Measurements from ENCODE around the gene VPS13D. TPM values are rescaled to one million over a fixed set of nuclear protein-coding genes. Genes with fewer than 3 reads are reported as not detected.

Gene VPS13D
- total RNA-seq, 2 donors from 2014 or later = 48.1 to 65.2 TPM

DNA sequence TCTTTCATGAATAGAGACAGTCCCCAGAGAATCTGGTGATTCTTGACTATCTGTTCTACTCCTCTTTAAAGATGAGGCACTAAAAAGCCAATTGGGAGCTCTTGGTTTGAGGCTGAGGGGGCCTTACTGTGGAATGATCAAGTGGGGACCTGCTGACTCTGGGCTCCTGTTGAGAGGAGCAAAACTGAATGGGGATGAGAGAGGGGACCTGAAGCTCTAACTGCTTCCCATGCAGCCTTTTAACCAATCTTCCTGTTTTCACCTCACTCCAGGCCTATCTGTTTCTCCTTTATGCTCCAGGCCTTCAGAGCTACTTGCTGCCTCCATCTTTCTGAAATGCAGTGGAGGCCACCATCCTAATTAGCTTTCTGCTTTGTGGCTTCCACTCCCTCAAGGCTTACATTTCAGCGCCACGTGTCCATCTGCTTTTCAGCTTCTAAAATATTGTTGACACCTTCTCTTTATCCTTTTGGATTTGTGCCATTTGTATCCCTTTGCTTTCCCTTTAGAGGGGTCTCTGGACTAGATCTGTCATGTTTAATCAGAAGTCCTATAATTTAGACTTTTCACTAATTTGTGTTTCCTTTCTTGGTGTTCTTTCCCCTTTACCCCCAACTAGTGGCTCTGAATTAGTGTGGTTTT, 242.4 kb downstream of the VPS13D start:
- H3K4me3 ChIP-seq = no peak overlapping the region
- H3K9me3 ChIP-seq = no peaks in the 10 kb centered on the region
- H3K27ac ChIP-seq = peak overlapping the region; percentile 51 to 69
- DNase-seq (ENCODE audit: low spot score) = no peak
- TF ChIP-seq, protein P1, sequence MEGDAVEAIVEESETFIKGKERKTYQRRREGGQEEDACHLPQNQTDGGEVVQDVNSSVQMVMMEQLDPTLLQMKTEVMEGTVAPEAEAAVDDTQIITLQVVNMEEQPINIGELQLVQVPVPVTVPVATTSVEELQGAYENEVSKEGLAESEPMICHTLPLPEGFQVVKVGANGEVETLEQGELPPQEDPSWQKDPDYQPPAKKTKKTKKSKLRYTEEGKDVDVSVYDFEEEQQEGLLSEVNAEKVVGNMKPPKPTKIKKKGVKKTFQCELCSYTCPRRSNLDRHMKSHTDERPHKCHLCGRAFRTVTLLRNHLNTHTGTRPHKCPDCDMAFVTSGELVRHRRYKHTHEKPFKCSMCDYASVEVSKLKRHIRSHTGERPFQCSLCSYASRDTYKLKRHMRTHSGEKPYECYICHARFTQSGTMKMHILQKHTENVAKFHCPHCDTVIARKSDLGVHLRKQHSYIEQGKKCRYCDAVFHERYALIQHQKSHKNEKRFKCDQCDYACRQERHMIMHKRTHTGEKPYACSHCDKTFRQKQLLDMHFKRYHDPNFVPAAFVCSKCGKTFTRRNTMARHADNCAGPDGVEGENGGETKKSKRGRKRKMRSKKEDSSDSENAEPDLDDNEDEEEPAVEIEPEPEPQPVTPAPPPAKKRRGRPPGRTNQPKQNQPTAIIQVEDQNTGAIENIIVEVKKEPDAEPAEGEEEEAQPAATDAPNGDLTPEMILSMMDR (IDR thresholded peaks at IDR 0.05) = no peak
- no peaks in the 10 kb centered on the region for H3K36me3 ChIP-seq
- peaks cover 0 to 57% of the 10 kb centered on the region in 2 donors for H3K4me1 ChIP-seq
- H3K27me3 ChIP-seq = no peaks in the 10 kb centered on the region

DNA sequence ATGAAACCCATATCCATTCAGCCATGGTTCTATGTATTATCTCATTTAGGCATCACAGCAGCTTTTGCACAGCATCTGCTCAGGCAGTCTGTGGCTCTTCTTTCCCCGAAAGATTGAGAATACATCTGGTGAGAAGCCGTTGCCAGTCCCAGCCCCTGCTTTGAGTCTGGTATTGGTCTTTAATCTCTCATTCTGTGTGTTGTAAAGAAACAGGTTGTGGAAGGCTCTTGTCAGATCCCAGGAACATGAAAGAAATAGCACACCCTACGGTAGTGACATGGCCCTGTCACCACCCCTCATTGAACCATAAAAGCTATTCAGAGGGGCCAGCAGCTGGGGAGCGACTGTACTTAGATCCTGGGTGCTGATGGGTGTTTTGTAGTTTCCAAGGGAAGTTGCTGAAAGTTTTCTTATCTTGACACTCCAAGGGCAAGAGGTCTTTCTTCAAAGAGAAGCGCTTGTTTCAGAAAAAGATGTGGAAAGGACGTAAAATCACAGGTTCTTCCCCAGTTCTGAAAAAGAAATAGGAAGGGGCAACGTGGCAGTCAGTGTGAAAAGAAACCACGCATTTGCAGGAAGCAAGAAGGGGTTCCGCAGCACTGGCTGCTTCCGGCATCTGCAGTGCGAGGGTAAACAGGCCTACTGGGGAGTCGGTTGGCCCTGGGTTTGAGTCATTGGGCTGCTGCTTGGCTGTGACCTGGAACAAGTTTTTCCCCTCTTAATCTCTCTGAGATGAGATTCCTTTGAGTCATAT, 243.1 kb downstream of the VPS13D start:
- Histone ChIP-seq H3K9me3 (no peaks in the 10 kb centered on the region), H3K27me3 (no peaks in the 10 kb centered on the region), H3K27ac (peak overlapping the region; percentile 51 to 69), H3K36me3 (no peaks in the 10 kb centered on the region), H3K4me3 (no peak overlapping the region), H3K4me1 (peaks cover 0 to 64% of the 10 kb centered on the region in 2 donors)
- no peak for DNase-seq (ENCODE audit: low spot score)
- TF ChIP-seq, protein P1 (IDR thresholded peaks at IDR 0.05) = no peak

DNA sequence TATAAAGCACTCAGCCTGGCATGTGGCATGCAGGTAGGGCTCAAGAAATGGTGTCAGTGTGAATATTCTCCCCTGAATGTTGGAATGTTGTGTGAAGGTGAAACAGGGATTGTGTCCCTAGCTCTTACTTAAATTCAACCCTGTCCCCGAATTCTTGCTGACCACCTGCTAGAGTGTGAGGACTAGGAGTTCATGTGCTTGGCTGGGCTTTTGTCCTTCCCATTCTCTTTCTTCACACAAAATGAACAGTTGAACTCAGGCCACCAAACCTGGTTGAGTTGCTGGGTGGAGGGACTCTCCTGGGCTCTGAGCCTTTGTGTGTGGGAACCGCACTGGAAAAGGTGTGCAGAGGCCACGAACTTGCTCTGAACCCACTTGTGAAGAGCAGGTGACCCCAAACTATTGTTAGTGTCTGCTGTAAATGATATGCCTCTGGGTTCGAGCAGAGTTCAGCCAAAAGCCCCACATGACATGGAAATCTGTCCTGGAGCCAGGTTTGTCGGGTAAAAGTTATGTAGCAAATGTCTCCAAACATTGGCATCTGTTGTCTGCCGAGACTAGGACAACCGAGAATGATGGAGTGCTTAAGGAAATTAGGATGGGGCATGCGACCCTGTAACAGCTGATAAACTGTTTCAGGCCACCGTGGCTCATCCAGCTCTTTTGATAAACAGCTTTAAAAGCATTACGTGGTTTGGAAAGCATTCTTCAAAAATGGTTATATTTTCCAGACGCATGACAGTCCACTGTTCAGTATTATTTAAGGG, 243.9 kb downstream of the VPS13D start:
- Histone ChIP-seq H3K4me3 (no peak overlapping the region), H3K27ac (peak overlapping the region; percentile 51 to 69), H3K27me3 (no peaks in the 10 kb centered on the region), H3K36me3 (no peaks in the 10 kb centered on the region), H3K4me1 (peaks cover 0 to 73% of the 10 kb centered on the region in 2 donors), H3K9me3 (no peaks in the 10 kb centered on the region)
- no peak for DNase-seq (ENCODE audit: low spot score)
- TF ChIP-seq, protein P1 (IDR thresholded peaks at IDR 0.05) = no peak

DNA sequence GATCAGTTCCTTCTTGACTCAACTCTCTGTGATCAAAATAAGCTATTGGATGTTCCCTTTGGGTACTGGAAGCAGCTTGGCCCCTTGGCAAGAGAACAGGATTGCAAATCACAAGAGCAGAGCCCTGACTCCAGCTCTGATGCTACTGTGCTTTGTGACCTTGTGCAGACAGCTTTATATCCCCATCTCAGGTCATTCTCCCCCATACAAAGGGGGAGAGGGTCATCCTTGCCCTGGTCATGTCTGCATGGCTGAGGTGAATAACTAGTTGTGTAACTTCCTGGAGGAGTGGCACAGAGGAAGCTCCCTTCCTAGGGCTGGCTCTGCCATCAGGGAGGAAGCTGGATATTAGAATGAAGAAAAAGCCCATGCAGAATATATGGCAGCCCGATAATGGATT, 245.3 kb downstream of the VPS13D start:
- TF ChIP-seq, protein P1 (IDR thresholded peaks at IDR 0.05) = no peak
- no peak for DNase-seq (ENCODE audit: low spot score)
- Histone ChIP-seq H3K27ac (peak overlapping the region; percentile 51 to 69), H3K4me3 (no peak overlapping the region), H3K4me1 (peaks cover 0 to 77% of the 10 kb centered on the region in 2 donors), H3K27me3 (no peaks in the 10 kb centered on the region), H3K36me3 (no peaks in the 10 kb centered on the region), H3K9me3 (no peaks in the 10 kb centered on the region)

DNA sequence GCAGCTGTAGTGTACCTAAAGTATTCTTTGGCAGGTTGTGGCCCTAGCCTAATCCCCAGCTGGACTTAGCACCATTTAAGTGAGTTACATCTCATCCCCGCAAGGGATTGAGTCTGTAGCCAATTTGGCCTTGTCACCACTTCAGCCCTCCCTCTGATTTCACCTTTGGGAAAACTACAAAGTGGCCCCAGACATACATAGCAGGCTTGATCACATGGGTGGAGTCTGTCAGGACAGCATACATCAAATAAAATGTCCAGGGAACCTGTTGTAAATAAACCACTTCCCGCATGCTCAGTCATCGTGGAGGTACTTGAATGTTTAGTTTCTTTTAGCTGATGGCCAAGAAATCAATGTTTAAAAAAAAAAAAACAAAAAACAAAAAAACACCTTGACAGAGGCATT, 245.7 kb downstream of the VPS13D start:
- H3K36me3 ChIP-seq = no peaks in the 10 kb centered on the region
- no peaks in the 10 kb centered on the region for H3K27me3 ChIP-seq
- TF ChIP-seq, protein P1 (IDR thresholded peaks at IDR 0.05) = no peak
- peak overlapping the region; percentile 51 to 69 for H3K27ac ChIP-seq
- H3K4me3 ChIP-seq = no peak overlapping the region
- no peaks in the 10 kb centered on the region for H3K9me3 ChIP-seq
- peaks cover 0 to 80% of the 10 kb centered on the region in 2 donors for H3K4me1 ChIP-seq
- no peak for DNase-seq (ENCODE audit: low spot score)

Data from right atrium auricular region (tissue), 2 donors.